Neural progenitor cell (in vitro differentiated cells): ENCODE results near the gene QSOX2. TPM values are rescaled to one million over a fixed set of nuclear protein-coding genes. Genes with fewer than 3 reads are reported as not detected.
"Not testable (repeated sequence)": the region's sequence is repeated elsewhere in the genome, so short reads cannot be mapped to it uniquely, and the experiment has no call there.

ENCODE experiments used
- DNase-seq: peaks from one replicate; pipeline ENCODE4 v3.0.0-alpha.2; 2016; ENCODE audit warnings: low spot score
- H2AFZ ChIP-seq: fragments of 200-600 bp; sonication (generic); replicated peaks from 2 replicates; pipeline ENCODE4 v1.6.1; 2016; ENCODE audit warnings: antibody characterized with exemption
- H3F3A ChIP-seq: fragments of 200-600 bp; sonication (generic); 2 replicates; pipeline ENCODE4 v1.6.1; 2016; ENCODE audit warnings: antibody characterized with exemption, low read depth
- H3K27ac ChIP-seq: fragments of 200-600 bp; sonication (generic); 2 replicates; pipeline ENCODE4 v1.5.1; 2016; ENCODE audit warnings: mild to moderate bottlenecking
- H3K27me3 ChIP-seq: fragments of 200-600 bp; sonication (generic); 2 replicates; pipeline ENCODE4 v1.6.1; 2016; ENCODE audit warnings: mild to moderate bottlenecking, moderate library complexity
- H3K36me3 ChIP-seq: fragments of 200-600 bp; sonication (generic); 2 replicates; pipeline ENCODE4 v1.5.1; 2016
- H3K4me1 ChIP-seq: fragments of 200-600 bp; sonication (generic); 2 replicates; pipeline ENCODE4 v1.6.1; 2016; ENCODE audit warnings: mixed run types
- H3K4me2 ChIP-seq: fragments of 200-600 bp; sonication (generic); 2 replicates; pipeline ENCODE4 v1.6.1; 2016
- H3K4me3 ChIP-seq: fragments of 200-600 bp; sonication (generic); 2 replicates; pipeline ENCODE4 v1.5.1; 2016
- H3K79me2 ChIP-seq: fragments of 200-600 bp; sonication (generic); 2 replicates; pipeline ENCODE4 v1.6.1; 2016; ENCODE audit warnings: low read depth
- H3K9ac ChIP-seq: fragments of 200-600 bp; sonication (generic); 2 replicates; pipeline ENCODE4 v1.6.1; 2016
- H3K9me3 ChIP-seq: fragments of 200-600 bp; sonication (generic); 2 replicates; pipeline ENCODE4 v1.5.1; 2016; ENCODE audit warnings: low read depth
- H4K20me1 ChIP-seq: fragments of 200-600 bp; sonication (generic); 2 replicates; pipeline ENCODE4 v1.6.1; 2016; ENCODE audit warnings: low read depth
- H3K27ac Mint-ChIP-seq: 3 replicates; pipeline ENCODE4 v1.8.0; 2021; ENCODE audit warnings: mixed read lengths
- H3K27me3 Mint-ChIP-seq: 2 replicates; pipeline ENCODE4 v1.8.0; 2022; ENCODE audit warnings: low read depth, mild to moderate bottlenecking, inconsistent platforms, moderate library complexity, mixed read lengths; ENCODE audit not compliant: insufficient read depth
- H3K36me3 Mint-ChIP-seq: 3 replicates; pipeline ENCODE4 v1.8.0; 2021; ENCODE audit warnings: mixed read lengths
- H3K4me1 Mint-ChIP-seq: 3 replicates; pipeline ENCODE4 v1.8.0; 2021; ENCODE audit warnings: mixed read lengths
- H3K4me3 Mint-ChIP-seq: 3 replicates; pipeline ENCODE4 v1.8.0; 2021; ENCODE audit warnings: mild to moderate bottlenecking, moderate library complexity, mixed read lengths
- H3K9me3 Mint-ChIP-seq: 3 replicates; pipeline ENCODE4 v1.8.0; 2020; ENCODE audit warnings: mixed read lengths
- EZH2 ChIP-seq: fragments of 200-600 bp; sonication (generic); IDR thresholded peaks from 2 replicates; pipeline ENCODE4 v1.6.1; 2017; ENCODE audit warnings: antibody characterized with exemption, mild to moderate bottlenecking, moderate library complexity
- EZH2phosphoT487 ChIP-seq: fragments of 200-600 bp; sonication (generic); IDR thresholded peaks from 2 replicates; pipeline ENCODE4 v1.6.1; 2017; ENCODE audit warnings: antibody characterized with exemption
- total RNA-seq: library from RNA; depleted of rRNA; stranded (reverse); fragments of >200 nt; gene quantifications from 2 replicates; pipeline ENCODE4 v1.2.3, GENCODE V29; 2015; ENCODE audit warnings: low replicate concordance
- TF ChIP-seq, protein P1 (sequence below): fragments of 200-600 bp; sonication (generic); IDR thresholded peaks from 2 replicates; pipeline ENCODE4 v1.5.1; 2017; ENCODE audit warnings: antibody characterized with exemption, mild to moderate bottlenecking

The QSOX2 gene
- total RNA-seq, 1 donor from 2014 or later, result 17.1 TPM

DNA sequence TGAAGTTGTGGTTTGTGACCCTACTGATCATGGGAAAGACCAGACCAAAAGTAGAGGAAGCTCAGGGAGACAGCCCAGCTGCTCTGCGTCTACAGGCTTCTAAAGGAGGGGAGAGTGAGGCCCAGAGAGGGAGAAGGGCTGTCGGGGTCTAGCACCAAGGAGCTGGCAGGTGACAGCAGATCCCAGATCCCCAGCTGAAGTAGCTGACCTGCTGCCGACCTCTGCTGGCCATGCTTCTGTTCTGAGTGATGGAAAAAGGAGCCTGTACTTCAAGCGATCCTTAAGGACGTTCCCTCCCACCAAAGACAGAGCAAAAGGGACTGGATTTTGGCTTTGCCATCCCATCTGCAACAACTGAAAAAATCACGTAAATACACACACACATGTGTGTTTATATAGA, 22.7 kb upstream of the QSOX2 start:
- Mint-ChIP-seq H3K9me3 (peaks cover 6% of the 10 kb centered on the region), H3K36me3 (no peaks in the 10 kb centered on the region), H3K4me1 (peaks cover 35% of the 10 kb centered on the region), H3K27me3 (peaks cover 13% of the 10 kb centered on the region), H3K27ac (no peak overlapping the region), H3K4me3 (peak overlapping the region; percentile 68)
- peaks cover 23% of the 10 kb centered on the region for H3K4me1 ChIP-seq
- no peak overlapping the region for H3K4me3 ChIP-seq
- no peak overlapping the region for H3K9ac ChIP-seq
- H3K36me3 ChIP-seq, result no peaks in the 10 kb centered on the region
- no peak overlapping the region for H2AFZ ChIP-seq
- H4K20me1 ChIP-seq, result no peaks in the 10 kb centered on the region
- H3K4me2 ChIP-seq, result peak overlapping the region; percentile 76
- peak; percentile 75 for DNase-seq
- H3K9me3 ChIP-seq, result no peaks in the 10 kb centered on the region
- TF ChIP-seq EZH2, result no peak
- TF ChIP-seq, protein P1, sequence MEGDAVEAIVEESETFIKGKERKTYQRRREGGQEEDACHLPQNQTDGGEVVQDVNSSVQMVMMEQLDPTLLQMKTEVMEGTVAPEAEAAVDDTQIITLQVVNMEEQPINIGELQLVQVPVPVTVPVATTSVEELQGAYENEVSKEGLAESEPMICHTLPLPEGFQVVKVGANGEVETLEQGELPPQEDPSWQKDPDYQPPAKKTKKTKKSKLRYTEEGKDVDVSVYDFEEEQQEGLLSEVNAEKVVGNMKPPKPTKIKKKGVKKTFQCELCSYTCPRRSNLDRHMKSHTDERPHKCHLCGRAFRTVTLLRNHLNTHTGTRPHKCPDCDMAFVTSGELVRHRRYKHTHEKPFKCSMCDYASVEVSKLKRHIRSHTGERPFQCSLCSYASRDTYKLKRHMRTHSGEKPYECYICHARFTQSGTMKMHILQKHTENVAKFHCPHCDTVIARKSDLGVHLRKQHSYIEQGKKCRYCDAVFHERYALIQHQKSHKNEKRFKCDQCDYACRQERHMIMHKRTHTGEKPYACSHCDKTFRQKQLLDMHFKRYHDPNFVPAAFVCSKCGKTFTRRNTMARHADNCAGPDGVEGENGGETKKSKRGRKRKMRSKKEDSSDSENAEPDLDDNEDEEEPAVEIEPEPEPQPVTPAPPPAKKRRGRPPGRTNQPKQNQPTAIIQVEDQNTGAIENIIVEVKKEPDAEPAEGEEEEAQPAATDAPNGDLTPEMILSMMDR, result peak; percentile 42
- peaks cover 21% of the 10 kb centered on the region for H3F3A ChIP-seq
- H3K79me2 ChIP-seq, result no peaks in the 10 kb centered on the region
- no peak overlapping the region for H3K27ac ChIP-seq
- no peaks in the 10 kb centered on the region for H3K27me3 ChIP-seq

DNA sequence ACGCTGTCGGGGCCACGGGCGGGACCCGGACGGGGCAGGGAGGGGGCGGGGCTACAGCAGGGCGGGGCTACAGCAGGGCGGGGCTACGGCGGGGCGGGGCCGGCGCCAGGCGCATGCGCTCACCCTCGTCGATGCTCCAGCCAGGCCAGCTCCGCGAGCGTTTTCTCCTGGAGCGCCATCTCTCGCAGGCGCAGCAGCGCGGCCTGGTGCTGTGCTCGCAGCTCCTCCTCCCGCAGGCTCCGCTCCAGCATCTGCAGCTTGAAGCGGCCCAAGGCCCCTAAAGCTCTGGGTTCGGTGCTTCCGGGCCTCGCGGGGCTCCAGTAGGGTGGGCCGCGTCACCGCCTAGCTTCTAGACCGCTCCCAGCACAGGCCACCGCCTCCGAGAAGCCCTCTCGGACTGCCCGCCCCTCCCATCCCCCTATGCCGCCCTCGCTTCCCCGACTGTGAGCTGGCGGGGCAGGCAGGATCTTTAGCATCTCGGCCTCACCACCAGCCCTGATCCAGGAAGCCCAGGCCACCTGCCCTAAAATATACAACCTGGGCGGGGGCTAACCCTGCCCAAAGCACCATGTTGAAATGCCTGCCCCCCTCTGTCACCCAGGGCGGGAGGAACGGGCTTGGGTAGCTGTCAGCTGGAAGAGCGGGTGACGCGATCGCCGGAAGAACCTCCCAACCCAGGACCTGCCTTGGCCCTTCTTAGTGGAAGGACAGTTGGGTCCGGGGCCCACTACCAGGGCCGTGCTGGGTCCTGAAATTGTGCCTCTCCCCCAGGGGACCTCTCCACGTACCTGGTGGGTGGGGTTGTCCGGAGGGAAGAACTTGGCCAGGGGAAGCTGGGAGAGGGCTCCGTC, 21.9 kb upstream of the QSOX2 start:
- H3K27ac Mint-ChIP-seq, result no peak overlapping the region
- DNase-seq, result peak; percentile 94
- H3K4me3 ChIP-seq, result peak overlapping the region; percentile 42
- H3K36me3 Mint-ChIP-seq, result no peaks in the 10 kb centered on the region
- H3K4me2 ChIP-seq, result peak overlapping the region; percentile 76
- H3K4me1 Mint-ChIP-seq, result peaks cover 35% of the 10 kb centered on the region
- peak overlapping the region; percentile 77 for H3K4me3 Mint-ChIP-seq
- peaks cover 6% of the 10 kb centered on the region for H3K9me3 Mint-ChIP-seq
- no peaks in the 10 kb centered on the region for H3K27me3 ChIP-seq
- peaks cover 21% of the 10 kb centered on the region for H3F3A ChIP-seq
- H3K4me1 ChIP-seq, result peaks cover 23% of the 10 kb centered on the region
- no peak overlapping the region for H3K27ac ChIP-seq
- no peaks in the 10 kb centered on the region for H4K20me1 ChIP-seq
- peaks cover 13% of the 10 kb centered on the region for H3K27me3 Mint-ChIP-seq
- H3K9me3 ChIP-seq, result no peaks in the 10 kb centered on the region
- H3K36me3 ChIP-seq, result no peaks in the 10 kb centered on the region
- no peak overlapping the region for H3K9ac ChIP-seq
- H2AFZ ChIP-seq, result peak overlapping the region; percentile 85
- no peaks in the 10 kb centered on the region for H3K79me2 ChIP-seq
- TF ChIP-seq, protein P1, result peak; percentile 24
- TF ChIP-seq EZH2 (no peak), EZH2phosphoT487 (no peak)

DNA sequence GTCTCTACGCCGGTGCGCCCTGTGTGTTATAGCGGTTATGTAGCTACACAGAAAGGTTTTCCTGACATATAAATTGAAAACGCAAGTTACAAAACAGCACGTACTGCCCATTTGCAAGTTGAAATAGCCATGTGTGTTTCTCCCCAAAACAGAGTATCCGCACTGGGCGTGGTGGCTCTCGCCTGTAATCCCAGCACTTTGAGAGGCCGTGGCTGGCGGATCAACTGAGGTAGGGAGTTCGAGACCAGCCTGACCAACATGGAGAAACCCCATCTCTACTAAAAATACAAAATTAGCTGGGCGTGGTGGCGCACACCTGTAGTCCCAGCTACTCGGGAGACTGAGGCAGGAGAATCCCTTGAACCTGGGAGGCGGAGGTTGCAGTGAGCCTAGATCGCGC, 21.0 kb upstream of the QSOX2 start:
- H3K9me3 ChIP-seq, H3K79me2 ChIP-seq, H2AFZ ChIP-seq, H3K4me3 ChIP-seq, H3K27me3 ChIP-seq, H3K27ac ChIP-seq, H3K9me3 Mint-ChIP-seq, H3K9ac ChIP-seq, H3K36me3 Mint-ChIP-seq, H4K20me1 ChIP-seq, H3K36me3 ChIP-seq, DNase-seq, H3K27ac Mint-ChIP-seq: not testable (repeated sequence)
- Histone ChIP-seq H3F3A (peaks cover 21% of the 10 kb centered on the region), H3K4me2 (peak overlapping the region; percentile 76), H3K4me1 (peaks cover 23% of the 10 kb centered on the region)
- Mint-ChIP-seq H3K4me1 (peaks cover 35% of the 10 kb centered on the region), H3K27me3 (peaks cover 13% of the 10 kb centered on the region), H3K4me3 (peak overlapping the region; percentile 77)
